Stimulated activated naive CD8-positive, alpha-beta T cell treated with anti-CD3 and anti-CD28 coated beads, Interleukin-15, Interleukin-2, amounts not matched to agents 100 U/mL and 50 U/mL, for 24 hours (primary cell): ENCODE results near the gene CORO2B.

Experiments
- ATAC-seq: fragments of 150-1000 bp; cut with Tn5 transposase; one replicate; pipeline ENCODE4 v1.10.0; 2021
- DNase-seq: peaks from one replicate; pipeline ENCODE4 v3.0.0; 2021

Gene CORO2B

GRCh38 chr15:68609629-68610028 is 30.8 kb downstream of the CORO2B start:
- no peak for DNase-seq
- ATAC-seq = no peak

GRCh38 chr15:68610825-68611224 is 32.0 kb downstream of the CORO2B start:
- ATAC-seq (no peak), DNase-seq (no peak)

- DNase-seq = no peak
- no peak for ATAC-seq
Observed at GRCh38 chr15:68612503-68612902, 33.7 kb downstream of the CORO2B start.

DNA sequence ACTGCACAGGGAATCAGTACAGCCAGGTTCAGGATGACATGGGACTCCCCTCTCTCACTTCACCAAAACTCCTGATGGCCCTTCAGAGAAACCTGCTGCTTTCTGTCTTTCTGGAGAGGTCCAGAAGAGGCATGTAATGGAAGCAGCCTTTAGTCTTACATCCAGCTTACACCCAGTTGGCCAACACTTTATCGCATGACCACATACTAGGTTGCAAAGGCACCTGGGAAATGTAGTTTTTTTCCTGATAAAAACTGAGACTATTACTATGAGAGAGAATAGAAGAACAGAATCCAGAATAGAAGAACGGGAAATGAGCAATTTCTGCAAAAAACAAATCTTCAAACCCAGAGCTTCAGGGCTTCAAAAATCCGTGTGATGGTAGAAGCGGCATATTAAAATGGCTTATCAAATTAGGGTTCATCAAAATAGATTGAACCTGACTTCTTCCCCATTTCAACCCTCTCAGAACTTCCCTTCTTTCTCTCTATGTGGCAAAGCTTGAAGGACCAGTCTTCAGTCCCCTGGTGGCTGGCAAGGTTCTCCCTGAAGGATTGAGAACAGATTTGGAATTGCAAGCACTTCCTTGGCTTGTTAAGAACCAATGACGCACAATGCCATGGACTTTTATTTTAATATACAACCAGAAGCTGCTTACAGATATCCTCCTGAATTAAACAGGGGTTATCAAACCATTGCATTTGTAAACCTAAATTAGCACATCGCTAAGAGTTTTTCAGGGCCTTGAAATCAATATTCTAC is 34.4 kb downstream of the CORO2B start:
- ATAC-seq (no peak), DNase-seq (no peak)

DNA sequence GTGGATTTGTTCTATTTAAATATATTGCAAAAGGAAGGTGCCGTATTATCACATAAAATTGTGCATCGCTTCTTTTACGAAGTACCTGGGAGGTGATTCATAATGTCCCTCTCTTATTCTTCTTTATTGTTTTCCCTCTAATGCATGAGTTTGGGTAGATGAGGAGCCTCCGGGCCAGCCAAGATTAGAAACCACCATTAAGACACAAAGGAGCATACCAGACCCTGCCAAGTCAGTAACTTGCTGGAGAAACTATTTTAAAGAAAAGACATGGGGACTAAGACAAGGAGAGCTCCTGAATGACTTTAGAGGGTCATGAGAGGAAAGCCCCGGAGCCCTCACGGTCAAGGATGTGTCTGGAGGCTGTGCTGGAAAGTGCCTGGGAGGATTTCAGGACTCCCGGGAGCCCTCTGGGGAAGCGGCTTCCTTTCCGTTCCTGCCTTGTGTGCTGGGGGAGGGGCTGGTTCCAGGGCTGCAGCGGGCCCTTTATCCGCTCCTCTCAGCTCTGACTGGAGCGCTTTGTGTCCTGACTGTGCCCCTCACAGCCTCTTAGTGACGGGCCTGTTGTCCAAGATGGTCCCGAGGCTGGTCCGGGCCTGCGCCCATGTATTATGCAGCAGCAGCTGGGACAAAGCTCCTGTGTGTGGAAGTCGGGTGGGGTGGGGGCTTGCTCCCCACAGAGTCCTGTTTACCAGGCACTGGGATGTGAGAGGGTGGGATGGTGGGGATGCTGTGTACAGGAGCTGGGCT is 35.7 kb downstream of the CORO2B start:
- DNase-seq (no peak), ATAC-seq (no peak)

GRCh38 chr15:68615301-68615700 is 36.5 kb downstream of the CORO2B start:
- DNase-seq = no peak
- no peak for ATAC-seq

DNA sequence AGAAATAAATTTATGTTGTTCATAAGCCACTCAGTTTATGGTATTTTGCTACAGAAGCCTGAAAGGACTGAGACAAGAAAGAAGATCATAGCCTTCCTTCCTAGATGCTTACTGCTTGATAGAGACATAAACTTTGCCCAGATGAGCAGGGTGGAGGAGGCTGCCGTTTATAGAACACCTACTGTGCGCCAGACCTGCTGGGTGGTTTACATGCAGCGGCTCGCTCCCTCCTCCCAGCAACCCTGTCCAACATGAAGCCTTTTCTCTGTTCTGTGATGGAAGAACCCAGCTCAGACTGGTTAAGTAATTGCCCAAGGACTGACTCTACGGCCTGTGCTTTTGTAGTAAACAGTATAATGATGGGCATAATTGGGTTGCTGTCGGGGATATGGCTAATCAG is 37.0 kb downstream of the CORO2B start:
- no peak for ATAC-seq
- DNase-seq = no peak

- DNase-seq = no peak
- ATAC-seq = no peak
Observed at GRCh38 chr15:68616397-68616796, 37.6 kb downstream of the CORO2B start.

DNA sequence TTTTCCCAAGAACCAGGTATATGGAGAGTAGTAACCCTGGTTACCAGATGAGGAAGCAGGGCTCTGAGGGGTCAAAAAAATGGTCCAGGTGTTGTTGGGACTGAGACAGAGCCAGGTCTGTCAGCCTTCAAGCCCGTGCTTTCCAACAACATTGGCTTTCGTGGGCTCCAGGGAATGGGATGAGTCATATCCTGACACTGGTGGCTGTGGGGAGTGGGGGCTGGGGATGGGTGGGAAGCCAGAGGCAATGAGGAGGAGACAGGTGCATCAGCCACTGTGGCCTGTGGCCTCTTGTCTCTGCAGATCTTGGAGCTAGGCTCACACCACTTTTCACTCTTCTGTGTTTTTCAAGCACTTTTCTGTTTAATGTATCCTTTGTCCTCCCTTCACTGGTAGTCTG is 38.2 kb downstream of the CORO2B start:
- DNase-seq = no peak
- no peak for ATAC-seq

DNA sequence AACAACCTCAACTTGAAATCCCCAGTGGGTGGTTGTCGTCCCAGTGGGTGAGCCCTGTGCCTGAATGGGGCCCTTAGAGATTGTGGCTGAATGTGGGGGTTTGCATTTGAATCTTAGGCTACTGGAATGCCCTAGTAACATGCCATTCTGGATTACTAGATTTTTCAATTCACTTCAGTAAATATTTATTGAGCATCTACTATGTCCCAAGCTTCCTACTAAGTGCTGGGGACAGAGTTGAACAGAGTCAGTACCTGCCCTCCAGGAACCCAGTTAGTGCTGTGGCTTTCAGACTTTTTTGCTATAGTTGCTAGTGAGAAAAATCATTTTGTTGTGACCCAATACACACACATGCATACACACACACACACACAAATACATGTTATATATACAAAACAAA is 39.0 kb downstream of the CORO2B start:
- DNase-seq (no peak), ATAC-seq (no peak)

GRCh38 chr15:68618394-68618793 is 39.6 kb downstream of the CORO2B start:
- ATAC-seq (no peak), DNase-seq (no peak)

DNA sequence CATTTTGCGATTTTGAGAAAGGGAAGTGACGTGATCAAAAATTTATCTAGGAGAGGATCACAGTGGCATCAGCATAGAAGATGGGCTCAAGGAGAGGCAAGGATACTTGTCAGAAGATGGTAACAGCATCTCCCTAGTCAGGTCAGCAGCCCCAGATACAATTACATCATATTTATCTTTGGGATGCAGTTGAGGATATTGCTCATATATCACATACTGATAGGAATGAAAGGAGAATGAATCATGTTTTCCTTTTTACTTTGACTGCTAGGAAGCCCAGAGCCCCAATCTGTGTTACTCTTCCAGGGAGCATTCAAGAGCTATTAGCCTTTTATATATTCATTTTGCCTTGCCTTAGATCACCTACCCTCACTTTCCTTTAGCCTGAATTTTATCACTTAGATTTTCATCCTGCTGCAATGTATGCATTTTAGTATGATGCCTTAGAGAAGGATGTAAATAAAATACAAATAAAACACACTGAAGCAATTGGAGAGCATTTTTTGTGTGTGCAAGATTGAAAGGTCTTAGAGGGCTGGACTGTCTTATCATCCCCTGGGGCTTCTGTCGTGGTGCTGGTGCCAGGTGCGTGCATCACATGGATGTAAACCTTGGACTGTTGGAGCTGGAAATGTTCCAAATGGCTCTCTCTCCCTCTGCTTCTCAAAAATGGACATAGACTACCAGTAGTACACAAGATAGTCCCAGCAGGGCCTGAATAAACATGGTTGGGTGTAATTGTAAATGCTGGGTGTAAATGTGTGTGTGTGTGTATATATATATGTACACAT is 40.3 kb downstream of the CORO2B start:
- ATAC-seq (no peak), DNase-seq (no peak)

DNA sequence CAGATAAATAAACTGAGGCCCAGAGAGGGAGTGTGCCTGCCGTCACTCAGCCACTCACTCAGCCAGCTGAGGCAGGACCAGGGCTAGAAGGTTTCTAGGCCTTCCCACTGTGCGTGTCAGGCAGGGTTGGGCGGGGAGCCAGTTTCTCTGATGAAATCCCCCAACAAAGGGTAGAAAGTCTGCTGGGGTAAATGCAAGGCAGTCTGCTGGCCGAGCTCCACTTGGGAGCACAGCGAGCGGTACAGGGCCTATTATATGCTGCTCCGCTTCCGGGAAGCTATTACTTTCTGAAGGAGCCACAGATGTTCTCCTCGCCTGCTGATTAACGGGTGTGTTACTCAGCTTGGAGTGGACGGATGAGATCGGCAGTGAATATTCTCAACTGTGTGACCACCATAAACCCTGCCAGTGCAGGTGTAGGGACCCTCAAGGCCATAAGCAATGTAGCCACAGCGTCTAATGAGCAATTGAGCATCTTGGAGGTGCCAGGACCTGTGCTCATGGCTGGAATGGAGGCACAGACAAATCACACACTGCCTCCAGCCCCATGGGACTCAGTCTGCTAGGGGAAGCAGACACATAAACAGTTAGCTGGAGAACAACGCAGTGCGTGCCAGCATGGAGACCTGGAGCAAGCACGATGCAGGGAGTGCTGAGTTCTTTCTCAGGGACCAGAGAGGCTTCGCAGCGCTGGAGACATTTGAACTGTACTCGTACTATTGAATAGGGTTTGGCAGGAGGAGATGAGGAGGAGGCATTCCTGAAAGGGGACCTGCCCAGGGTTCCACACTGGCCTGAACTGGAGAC is 42.1 kb downstream of the CORO2B start:
- no peak for DNase-seq

GRCh38 chr15:68621535-68621934 is 42.7 kb downstream of the CORO2B start:
- ATAC-seq (no peak), DNase-seq (no peak)

More for the DNA sequence above, 42.1 kb downstream of the CORO2B start:
- no peak for ATAC-seq

GRCh38 chr15:68623301-68623892 is 44.6 kb downstream of the CORO2B start:
- no peak for ATAC-seq

GRCh38 chr15:68625853-68626252 is 47.1 kb downstream of the CORO2B start:
- no peak for ATAC-seq
- no peak for DNase-seq

More at GRCh38 chr15:68623301-68623892, 44.6 kb downstream of the CORO2B start:
- DNase-seq = no peak

- no peak for DNase-seq
- ATAC-seq = no peak
Observed at GRCh38 chr15:68626283-68626682, 47.5 kb downstream of the CORO2B start.

DNA sequence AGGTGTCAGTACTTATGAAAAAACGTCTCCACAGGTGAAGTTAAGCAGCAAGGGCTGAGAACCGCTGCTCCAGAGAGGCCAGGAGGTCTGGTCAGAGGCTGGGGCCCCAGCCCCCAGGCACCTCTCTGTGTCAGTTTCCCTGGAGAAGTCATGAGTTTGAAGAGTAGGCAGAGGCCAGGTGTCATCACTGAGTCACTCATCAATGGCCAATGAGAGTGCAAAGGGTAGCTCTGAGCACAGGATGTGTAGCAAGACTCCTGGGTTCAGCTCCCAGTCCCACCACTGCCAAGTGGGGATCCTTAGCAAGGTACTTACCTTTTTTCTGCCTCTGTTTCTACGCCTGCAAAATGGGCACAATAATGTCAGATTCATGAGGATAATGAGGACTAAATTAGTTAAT is 47.9 kb downstream of the CORO2B start:
- ATAC-seq = peak; percentile 12
- DNase-seq = no peak

GRCh38 chr15:68627476-68627875 is 48.7 kb downstream of the CORO2B start:
- ATAC-seq (no peak), DNase-seq (no peak)

DNA sequence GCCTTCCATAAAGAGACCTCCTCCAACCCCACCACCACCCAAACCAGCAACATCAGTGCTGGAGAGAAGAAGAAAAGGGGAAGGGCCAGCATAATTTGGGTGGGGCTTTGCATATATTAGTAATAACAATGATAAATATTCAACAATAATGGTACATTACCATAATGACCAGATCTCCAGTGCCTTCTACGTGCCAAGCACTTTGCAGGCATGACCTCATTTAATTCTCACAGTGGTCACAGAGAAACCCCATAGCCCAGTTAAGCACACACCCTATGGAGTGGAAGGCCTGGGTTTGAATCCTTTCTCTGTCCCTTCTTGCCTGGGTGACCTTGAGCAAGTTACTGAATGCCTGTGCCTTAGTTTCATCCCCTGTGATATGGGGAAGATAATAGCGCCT is 49.2 kb downstream of the CORO2B start:
- DNase-seq = no peak
- ATAC-seq = no peak

DNA sequence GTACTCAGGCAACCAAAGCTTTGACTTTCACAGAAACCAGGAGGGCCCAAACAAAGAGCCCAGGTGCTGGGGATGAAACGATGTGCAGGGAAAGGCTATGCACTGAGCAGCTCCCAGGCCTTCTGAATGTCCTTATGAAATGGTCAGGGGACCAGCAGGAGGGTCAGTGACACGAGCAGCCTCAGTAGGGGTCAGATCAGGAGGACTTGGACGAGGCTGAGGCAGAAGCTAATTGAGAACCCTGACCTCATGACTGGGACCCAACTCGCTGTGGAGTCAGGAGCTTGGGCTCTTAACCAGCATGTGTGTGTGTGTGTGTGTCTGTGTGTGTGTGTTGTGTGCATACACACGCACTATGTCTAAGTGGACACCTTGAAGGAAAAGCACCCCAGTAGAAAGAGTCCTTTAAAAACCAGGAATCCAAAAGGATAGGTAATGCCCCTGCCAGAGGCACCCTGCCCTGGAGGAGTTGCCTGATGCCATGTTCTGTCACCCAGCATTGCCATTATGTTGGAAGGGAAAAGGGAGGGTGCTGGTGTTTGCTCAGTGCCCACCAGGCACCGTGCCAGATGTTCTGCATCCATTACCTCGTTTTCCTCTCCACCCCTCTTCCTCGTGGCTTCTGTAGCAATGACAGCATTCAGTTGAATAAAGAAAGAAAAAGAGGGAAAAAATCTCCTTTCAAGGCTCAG is 50.9 kb downstream of the CORO2B start:
- no peak for ATAC-seq
- DNase-seq = no peak
